Panc1 (cell line): ENCODE data around the gene RNU7-1.

Experiments used
- CTCF ChIP-seq: fragments of 450-650 bp; IDR thresholded peaks from 2 replicates; pipeline ENCODE4 v1.5.1; 2017; ENCODE audit warnings: mild to moderate bottlenecking
- POLR2AphosphoS5 ChIP-seq: IDR thresholded peaks from 2 replicates; pipeline ENCODE4 v1.6.1; 2012; ENCODE audit warnings: mild to moderate bottlenecking, low read depth, low read length, moderate library complexity
- REST ChIP-seq, 2 experiments: IDR thresholded peaks; 2 replicates each; pipeline ENCODE4 v1.6.1; 2011 to 2012; ENCODE audit warnings: low read depth in 2 of 2, control low read depth in 1 of 2, low read length in 1 of 2, mild to moderate bottlenecking in 1 of 2, moderate library complexity in 1 of 2; ENCODE audit not compliant: insufficient read depth in 1 of 2
- SIN3A ChIP-seq: IDR thresholded peaks from 2 replicates; pipeline ENCODE4 v1.6.1; 2012; ENCODE audit warnings: low read depth, mild to moderate bottlenecking, low read length, moderate library complexity, borderline replicate concordance; ENCODE audit not compliant: insufficient read depth
- TCF7L2 ChIP-seq: IDR thresholded peaks from 2 replicates; pipeline ENCODE4 v1.6.1; 2011; ENCODE audit warnings: mild to moderate bottlenecking, low read depth, low read length, inconsistent platforms

- TF ChIP-seq CTCF (peak; percentile 74), SIN3A (no peak), POLR2AphosphoS5 (no peak), TCF7L2 (no peak), REST (IDR thresholded peaks at IDR 0.05; ENCODE audit: insufficient read depth in 1 of 2, low read depth in 2 of 2, low read length in 1 of 2) (no peak)
Measured at GRCh38 chr12:6961695-6962284, 18.2 kb downstream of the RNU7-1 start.
